Mesothelial cell of epicardium (in vitro differentiated cells): ENCODE measurements around the gene GRID1. TPM values are rescaled to one million over a fixed set of nuclear protein-coding genes. Genes with fewer than 3 reads are reported as not detected.

ENCODE experiments used
- DNase-seq, 2 experiments: peaks; one replicate each; pipeline ENCODE4 v3.0.0; 2021; ENCODE audit warnings: low spot score in 2 of 2; ENCODE audit not compliant: unreplicated experiment in 2 of 2
- H3K27ac Mint-ChIP-seq: 2 replicates; pipeline ENCODE4 v1.8.0; 2021; ENCODE audit warnings: mixed read lengths
- H3K27me3 Mint-ChIP-seq: 2 replicates; pipeline ENCODE4 v1.8.0; 2021; ENCODE audit warnings: low read depth, mixed read lengths
- H3K36me3 Mint-ChIP-seq: 2 replicates; pipeline ENCODE4 v1.8.0; 2021; ENCODE audit warnings: mixed read lengths
- H3K4me1 Mint-ChIP-seq: 2 replicates; pipeline ENCODE4 v1.8.0; 2021; ENCODE audit warnings: mixed read lengths
- H3K4me3 Mint-ChIP-seq: 2 replicates; pipeline ENCODE4 v1.8.0; 2021; ENCODE audit warnings: mild to moderate bottlenecking, moderate library complexity, mixed read lengths
- H3K9me3 Mint-ChIP-seq: 2 replicates; pipeline ENCODE4 v1.8.0; 2021; ENCODE audit warnings: mixed read lengths
- total RNA-seq: library from RNA; stranded (reverse); gene quantifications from 3 replicates; pipeline ENCODE4 v1.2.1, GENCODE V29; 2021
- TF ChIP-seq, protein P1 (sequence below): fragments of 200-600 bp; sonication (generic); IDR thresholded peaks from one replicate; pipeline ENCODE4 v1.5.0; 2021; ENCODE audit warnings: antibody characterized with exemption; ENCODE audit not compliant: unreplicated experiment

Gene GRID1
- total RNA-seq, 1 donor from 2014 or later, result 0.22 TPM

DNA sequence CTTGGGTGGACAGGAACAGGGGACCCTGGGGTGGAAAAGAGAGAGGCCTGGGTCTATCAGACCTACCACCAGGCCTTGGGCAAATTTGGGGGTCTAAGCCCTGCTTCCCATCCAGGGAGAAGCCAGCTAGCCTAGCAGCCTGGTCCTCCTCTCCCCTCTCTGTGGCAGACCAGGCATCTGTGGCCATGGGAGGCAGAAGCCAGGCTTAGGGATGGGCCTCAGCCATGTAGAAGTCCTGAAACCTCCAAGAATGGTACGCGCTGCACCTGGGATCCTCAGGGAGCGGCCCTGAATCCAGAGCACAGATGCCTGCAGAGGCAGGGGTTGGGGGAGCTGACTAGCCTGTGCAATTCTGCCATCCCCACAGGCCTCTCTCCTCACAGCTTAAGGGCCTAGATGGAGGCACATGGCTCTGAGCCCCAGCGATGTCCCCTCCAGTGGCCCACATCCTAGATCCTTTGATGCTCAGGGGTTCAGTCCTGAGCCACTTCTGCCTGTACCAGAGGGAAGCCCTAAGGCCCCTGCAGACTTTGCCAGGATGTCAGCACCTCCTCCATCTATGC lies 21.2 kb downstream of the GRID1 start:
- Mint-ChIP-seq H3K27me3 (peaks cover 23% of the 10 kb centered on the region), H3K4me3 (no peak overlapping the region), H3K4me1 (no peaks in the 10 kb centered on the region), H3K36me3 (no peaks in the 10 kb centered on the region), H3K27ac (no peak overlapping the region), H3K9me3 (no peaks in the 10 kb centered on the region)
- DNase-seq, result no peak
- TF ChIP-seq, protein P1, sequence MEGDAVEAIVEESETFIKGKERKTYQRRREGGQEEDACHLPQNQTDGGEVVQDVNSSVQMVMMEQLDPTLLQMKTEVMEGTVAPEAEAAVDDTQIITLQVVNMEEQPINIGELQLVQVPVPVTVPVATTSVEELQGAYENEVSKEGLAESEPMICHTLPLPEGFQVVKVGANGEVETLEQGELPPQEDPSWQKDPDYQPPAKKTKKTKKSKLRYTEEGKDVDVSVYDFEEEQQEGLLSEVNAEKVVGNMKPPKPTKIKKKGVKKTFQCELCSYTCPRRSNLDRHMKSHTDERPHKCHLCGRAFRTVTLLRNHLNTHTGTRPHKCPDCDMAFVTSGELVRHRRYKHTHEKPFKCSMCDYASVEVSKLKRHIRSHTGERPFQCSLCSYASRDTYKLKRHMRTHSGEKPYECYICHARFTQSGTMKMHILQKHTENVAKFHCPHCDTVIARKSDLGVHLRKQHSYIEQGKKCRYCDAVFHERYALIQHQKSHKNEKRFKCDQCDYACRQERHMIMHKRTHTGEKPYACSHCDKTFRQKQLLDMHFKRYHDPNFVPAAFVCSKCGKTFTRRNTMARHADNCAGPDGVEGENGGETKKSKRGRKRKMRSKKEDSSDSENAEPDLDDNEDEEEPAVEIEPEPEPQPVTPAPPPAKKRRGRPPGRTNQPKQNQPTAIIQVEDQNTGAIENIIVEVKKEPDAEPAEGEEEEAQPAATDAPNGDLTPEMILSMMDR, result no peak

DNA sequence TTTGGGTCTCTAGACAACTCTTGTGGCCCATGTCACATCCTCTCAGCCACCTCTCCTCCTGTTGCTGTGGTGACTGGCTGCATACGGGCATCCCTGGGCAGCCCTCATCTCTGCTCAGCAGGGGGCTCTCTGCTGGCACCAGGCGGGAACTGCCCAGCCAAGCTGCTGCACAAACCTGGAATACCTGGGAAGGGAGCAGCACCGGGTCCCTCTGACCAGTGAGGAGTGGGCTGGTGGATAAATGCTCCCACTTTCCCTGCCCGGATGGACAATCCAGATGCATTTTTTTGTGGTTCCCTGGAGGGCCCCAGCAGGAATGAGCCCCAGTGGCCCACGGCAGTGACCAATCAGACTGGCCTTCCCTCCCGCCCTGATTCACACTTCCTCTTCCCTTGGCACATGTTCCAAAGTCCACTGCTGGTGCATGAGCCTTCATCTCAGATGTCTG lies 21.9 kb downstream of the GRID1 start:
- Mint-ChIP-seq H3K9me3 (no peaks in the 10 kb centered on the region), H3K4me1 (no peaks in the 10 kb centered on the region), H3K36me3 (no peaks in the 10 kb centered on the region), H3K4me3 (no peak overlapping the region), H3K27ac (no peak overlapping the region), H3K27me3 (peaks cover 23% of the 10 kb centered on the region)
- TF ChIP-seq, protein P1, result no peak
- DNase-seq, result no peak

DNA sequence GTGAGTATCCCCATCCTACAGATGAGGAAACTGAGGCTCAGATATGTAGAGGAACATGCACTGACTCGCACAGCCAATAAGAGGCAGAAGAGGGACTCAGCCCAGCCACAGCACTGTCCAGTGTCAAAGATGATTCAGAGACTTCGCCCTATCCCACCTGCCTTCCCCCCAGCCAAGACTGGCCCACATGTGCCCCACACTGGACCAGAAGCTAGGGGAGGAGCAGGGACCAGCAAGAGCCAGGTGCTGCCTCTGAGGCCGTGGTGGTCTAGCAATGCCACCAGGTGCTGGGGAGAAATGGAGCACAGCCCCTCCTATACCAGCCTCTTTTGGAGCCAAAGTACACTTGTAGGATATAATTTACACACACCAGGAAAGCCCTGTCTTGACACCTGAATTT lies 22.3 kb downstream of the GRID1 start:
- TF ChIP-seq, protein P1, result no peak
- H3K9me3 Mint-ChIP-seq, result no peaks in the 10 kb centered on the region
- no peak overlapping the region for H3K4me3 Mint-ChIP-seq
- no peak for DNase-seq
- H3K27ac Mint-ChIP-seq, result no peak overlapping the region
- no peaks in the 10 kb centered on the region for H3K4me1 Mint-ChIP-seq
- peaks cover 22% of the 10 kb centered on the region for H3K27me3 Mint-ChIP-seq
- H3K36me3 Mint-ChIP-seq, result no peaks in the 10 kb centered on the region

DNA sequence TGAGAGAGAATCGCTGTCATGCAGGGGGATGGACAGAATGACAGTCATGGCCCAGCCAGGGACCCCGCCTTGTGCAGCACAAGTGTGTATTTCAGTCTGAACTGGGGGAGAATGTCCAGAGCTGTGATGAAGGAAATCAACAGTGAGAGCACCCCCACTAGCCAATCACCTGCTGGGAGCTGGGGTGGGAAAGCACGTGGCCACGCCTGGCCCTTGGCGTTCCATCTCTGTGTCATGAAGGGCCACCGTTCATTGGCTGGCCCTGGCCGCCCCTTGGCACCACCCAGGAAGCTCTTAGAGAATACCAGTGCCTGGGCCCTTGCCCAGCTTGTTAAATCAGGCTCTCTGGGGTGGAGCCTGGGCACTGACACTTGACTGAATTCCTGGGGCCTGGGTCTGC lies 22.8 kb downstream of the GRID1 start:
- H3K36me3 Mint-ChIP-seq, result no peaks in the 10 kb centered on the region
- DNase-seq, result no peak
- no peak overlapping the region for H3K4me3 Mint-ChIP-seq
- H3K27me3 Mint-ChIP-seq, result peaks cover 22% of the 10 kb centered on the region
- no peaks in the 10 kb centered on the region for H3K9me3 Mint-ChIP-seq
- TF ChIP-seq, protein P1, result no peak
- H3K4me1 Mint-ChIP-seq, result no peaks in the 10 kb centered on the region
- no peak overlapping the region for H3K27ac Mint-ChIP-seq

DNA sequence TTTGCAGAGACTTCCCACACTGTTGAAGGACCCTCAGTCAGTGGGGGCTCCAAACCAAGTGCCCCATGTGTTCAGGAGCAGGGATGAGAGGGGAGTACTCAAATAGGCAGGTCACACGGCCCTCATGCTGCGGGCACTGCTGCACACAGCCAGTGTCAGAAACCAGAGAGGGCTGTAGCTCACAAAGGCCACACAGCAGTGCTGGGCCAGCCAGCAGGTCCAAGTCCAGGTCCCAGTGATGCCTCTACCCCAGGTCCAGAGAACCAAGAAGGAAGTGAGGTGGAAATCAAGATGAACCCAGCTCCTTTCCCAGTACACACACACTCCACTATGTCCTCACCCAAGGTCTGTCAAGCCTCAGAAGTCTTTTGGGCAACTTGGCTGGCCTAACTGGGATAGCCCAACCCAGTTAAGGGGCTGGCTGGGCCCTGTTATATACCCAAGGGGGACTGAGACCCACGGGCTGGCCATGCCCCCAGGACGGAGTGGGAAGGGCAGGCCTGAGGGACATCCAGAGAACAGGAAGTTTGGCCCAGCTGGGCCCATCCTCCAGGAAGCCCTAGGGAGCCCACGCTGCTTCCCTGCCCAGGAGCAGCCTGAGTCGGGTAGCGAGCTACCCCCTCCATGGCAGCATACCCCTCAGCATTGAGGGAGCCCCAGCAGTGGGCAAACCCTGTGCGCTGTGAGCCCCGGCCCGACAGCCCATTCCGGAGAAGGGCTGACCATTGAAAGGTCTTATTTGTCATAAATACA lies 24.3 kb downstream of the GRID1 start:
- no peak for DNase-seq
- H3K27me3 Mint-ChIP-seq, result peaks cover 19% of the 10 kb centered on the region
- no peaks in the 10 kb centered on the region for H3K4me1 Mint-ChIP-seq
- no peak overlapping the region for H3K4me3 Mint-ChIP-seq
- no peak overlapping the region for H3K27ac Mint-ChIP-seq
- H3K9me3 Mint-ChIP-seq, result no peaks in the 10 kb centered on the region
- no peaks in the 10 kb centered on the region for H3K36me3 Mint-ChIP-seq
- TF ChIP-seq, protein P1, result no peak
